Esophagus muscularis mucosa (tissue), 3 donors: ENCODE results near the gene SERPINA10.

Source experiments
- EP300 ChIP-seq: sonication (generic); formaldehyde crosslinking; IDR thresholded peaks from one replicate; pipeline ENCODE4 v1.6.1; 2017; ENCODE audit warnings: antibody characterized with exemption
- TF ChIP-seq, protein P1 (sequence below), 3 experiments: fragments of 200-600 bp in 2 of 3; fragments of 450-650 bp in 1 of 3; sonication (generic) in 2 of 3; IDR thresholded peaks; one replicate each; pipeline ENCODE4 v1.5.1; 2017 to 2019; ENCODE audit warnings: antibody characterized with exemption in 3 of 3, mild to moderate bottlenecking in 2 of 3, moderate library complexity in 1 of 3

DNA sequence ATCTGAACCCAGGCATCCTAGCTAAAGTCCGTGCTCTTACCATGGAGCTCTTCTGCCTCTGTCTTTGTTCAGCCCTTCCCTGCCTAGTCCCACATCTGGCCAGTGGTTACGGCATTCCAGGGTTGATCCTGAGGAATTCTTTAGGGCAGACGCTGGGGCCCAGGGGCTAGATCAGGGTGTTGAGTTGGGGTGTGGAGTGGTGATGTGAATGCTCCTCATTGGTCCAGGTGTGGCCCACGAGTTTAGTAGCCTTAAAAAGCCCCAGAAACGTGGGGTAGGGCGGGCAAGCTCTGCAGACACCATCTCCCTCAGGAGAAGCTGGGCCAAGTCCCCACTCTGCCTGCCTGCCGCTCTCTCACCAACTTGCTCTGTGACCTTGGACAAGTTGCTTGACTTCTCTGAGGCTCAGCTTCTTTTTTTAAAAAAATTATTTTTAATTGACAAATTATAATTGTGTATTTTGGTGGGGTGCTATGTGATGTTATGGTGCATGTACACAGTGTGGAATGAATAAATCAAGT lies 39.1 kb upstream of the SERPINA10 start:
- no peak for TF ChIP-seq EP300
- TF ChIP-seq, protein P1, sequence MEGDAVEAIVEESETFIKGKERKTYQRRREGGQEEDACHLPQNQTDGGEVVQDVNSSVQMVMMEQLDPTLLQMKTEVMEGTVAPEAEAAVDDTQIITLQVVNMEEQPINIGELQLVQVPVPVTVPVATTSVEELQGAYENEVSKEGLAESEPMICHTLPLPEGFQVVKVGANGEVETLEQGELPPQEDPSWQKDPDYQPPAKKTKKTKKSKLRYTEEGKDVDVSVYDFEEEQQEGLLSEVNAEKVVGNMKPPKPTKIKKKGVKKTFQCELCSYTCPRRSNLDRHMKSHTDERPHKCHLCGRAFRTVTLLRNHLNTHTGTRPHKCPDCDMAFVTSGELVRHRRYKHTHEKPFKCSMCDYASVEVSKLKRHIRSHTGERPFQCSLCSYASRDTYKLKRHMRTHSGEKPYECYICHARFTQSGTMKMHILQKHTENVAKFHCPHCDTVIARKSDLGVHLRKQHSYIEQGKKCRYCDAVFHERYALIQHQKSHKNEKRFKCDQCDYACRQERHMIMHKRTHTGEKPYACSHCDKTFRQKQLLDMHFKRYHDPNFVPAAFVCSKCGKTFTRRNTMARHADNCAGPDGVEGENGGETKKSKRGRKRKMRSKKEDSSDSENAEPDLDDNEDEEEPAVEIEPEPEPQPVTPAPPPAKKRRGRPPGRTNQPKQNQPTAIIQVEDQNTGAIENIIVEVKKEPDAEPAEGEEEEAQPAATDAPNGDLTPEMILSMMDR (IDR thresholded peaks at IDR 0.05) = no peak
